Activated CD4-positive, alpha-beta memory T cell treated with anti-CD3 and anti-CD28 coated beads for 36 hours (primary cell): ENCODE data around the gene EYA3. TPM values are rescaled to one million over a fixed set of nuclear protein-coding genes. Genes with fewer than 3 reads are reported as not detected.
A peak's percentile ranks its signal among the peaks of the same experiment; 100 is the strongest.

ENCODE experiments used
- CTCF ChIA-PET: fragments of 350-600 bp; sonication (Branson Sonifier 250); formaldehyde crosslinking; loops from one replicate; lab custom pipeline; 2021; ENCODE audit warnings: antibody characterized with exemption, inconsistent platforms; lab: Charles Lee
- POLR2A ChIA-PET: fragments of 350-600 bp; sonication (Branson Sonifier 250); formaldehyde crosslinking; loops from one replicate; lab custom pipeline; 2021; ENCODE audit warnings: antibody characterized with exemption; lab: Charles Lee
- DNase-seq: peaks from one replicate; pipeline ENCODE4 v3.0.0-alpha.2; 2020
- H3K27ac Mint-ChIP-seq: one replicate; pipeline ENCODE4 v1.8.0; 2021; ENCODE audit warnings: mixed read lengths
- H3K27me3 Mint-ChIP-seq: one replicate; pipeline ENCODE4 v1.8.0; 2021; ENCODE audit warnings: mixed read lengths
- H3K36me3 Mint-ChIP-seq: one replicate; pipeline ENCODE4 v1.8.0; 2021; ENCODE audit warnings: mixed read lengths
- H3K4me1 Mint-ChIP-seq: one replicate; pipeline ENCODE4 v1.8.0; 2021; ENCODE audit warnings: low read depth, mixed read lengths
- H3K4me3 Mint-ChIP-seq: one replicate; pipeline ENCODE4 v1.8.0; 2021; ENCODE audit warnings: mild to moderate bottlenecking, mixed read lengths
- H3K9me3 Mint-ChIP-seq: one replicate; pipeline ENCODE4 v1.8.0; 2021; ENCODE audit warnings: mixed read lengths
- intact Hi-C: fragments of 100-400 bp; cut with micrococcal nuclease; formaldehyde crosslinking; loops from one replicate; pipeline ENCODE4 v1.15.1; 2023
- total RNA-seq, 2 experiments: library from RNA; stranded (reverse); gene quantifications; one replicate each; pipeline ENCODE4 v1.2.3, GENCODE V29; 2021

EYA3 gene
- total RNA-seq: 10 to 100 TPM; 26.4 to 27.4 TPM

- DNase-seq: peak; percentile 100
- Mint-ChIP-seq H3K9me3 (no peaks in the 10 kb centered on the region), H3K27me3 (no peaks in the 10 kb centered on the region), H3K27ac (peak within 1 kb of the TSS; percentile 86), H3K36me3 (no peaks in the 10 kb centered on the region), H3K4me3 (peak within 1 kb of the TSS; percentile 90), H3K4me1 (peaks cover 34% of the 10 kb centered on the region)
- intact Hi-C loops: loop anchor here (1.0 to 10.0 kb wide), 4 partner anchors 81 to 226 kb away; no protein-coding TSS in a partner anchor
- ChIA-PET POLR2A (interaction anchor here (0.9 to 2.1 kb wide), 11 partner anchors 10 to 240 kb away, joined by 3 to 9 read pairs (median 4); partner anchors contain the start of gene MED18), CTCF (interaction anchor here (0.7 to 8.0 kb wide), 14 partner anchors 10 to 231 kb away, joined by 3 to 224 read pairs (median 5); partner anchors contain the start of gene ATP5IF1)
Observed at GRCh38 chr1:28088168-28088961, at the start of gene EYA3. Gene EYA3 (minus strand): TSS chr1:28088610. CDS start chr1:28058026, 30,584 bp downstream.

- intact Hi-C loops: no loop called here
- Mint-ChIP-seq H3K27me3 (peaks cover 21% of the 10 kb centered on the region), H3K9me3 (no peaks in the 10 kb centered on the region), H3K4me1 (peaks cover 7% of the 10 kb centered on the region), H3K36me3 (no peaks in the 10 kb centered on the region), H3K4me3 (no peak overlapping the region), H3K27ac (no peak overlapping the region)
- DNase-seq: no peak
- ChIA-PET CTCF (interaction anchor here (0.6 to 1.4 kb wide), 4 partner anchors 22 to 1091 kb away, joined by 3 read pairs; no protein-coding TSS in a partner anchor), POLR2A (interaction anchor here (0.7 kb wide), 1 partner anchor 19 kb away, joined by 4 read pairs; no protein-coding TSS in a partner anchor)
Observed at GRCh38 chr1:28136922-28137613, 48.7 kb upstream of the EYA3 start.

- H3K36me3 Mint-ChIP-seq: no peaks in the 10 kb centered on the region
- POLR2A ChIA-PET: interaction anchor here (0.8 kb wide), 1 partner anchor 97 kb away, joined by 3 read pairs; the partner anchor contains the start of gene DNAJC8
- no peaks in the 10 kb centered on the region for H3K9me3 Mint-ChIP-seq
- DNase-seq: no peak
- no peak overlapping the region for H3K4me3 Mint-ChIP-seq
- CTCF ChIA-PET: interaction anchor here (0.7 to 1.4 kb wide), 3 partner anchors 22 to 45 kb away, joined by 3 read pairs; no protein-coding TSS in a partner anchor
- intact Hi-C loops: no loop called here
- peaks cover 21% of the 10 kb centered on the region for H3K27me3 Mint-ChIP-seq
- H3K27ac Mint-ChIP-seq: no peak overlapping the region
- peaks cover 7% of the 10 kb centered on the region for H3K4me1 Mint-ChIP-seq
Observed at GRCh38 chr1:28136169-28136921, 47.9 kb upstream of the EYA3 start.

- POLR2A ChIA-PET: interaction anchor here (0.8 kb wide), 1 partner anchor 97 kb away, joined by 3 read pairs; the partner anchor contains the start of gene DNAJC8
- no peak overlapping the region for H3K4me3 Mint-ChIP-seq
- H3K36me3 Mint-ChIP-seq: no peaks in the 10 kb centered on the region
Observed at GRCh38 chr1:28135371-28136168, 47.2 kb upstream of the EYA3 start.

GRCh38 chr1:28134651-28135207, 46.3 kb upstream of the EYA3 start:
- H3K27ac Mint-ChIP-seq: no peak overlapping the region
- H3K4me3 Mint-ChIP-seq: no peak overlapping the region
- no peaks in the 10 kb centered on the region for H3K36me3 Mint-ChIP-seq
- intact Hi-C loops: no loop called here
- DNase-seq: no peak
- H3K27me3 Mint-ChIP-seq: peaks cover 19% of the 10 kb centered on the region
- ChIA-PET CTCF (interaction anchor here (1.5 kb wide), 1 partner anchor 43 kb away, joined by 5 read pairs; no protein-coding TSS in a partner anchor), POLR2A (no interaction called here)
- peaks cover 7% of the 10 kb centered on the region for H3K4me1 Mint-ChIP-seq
- H3K9me3 Mint-ChIP-seq: no peaks in the 10 kb centered on the region

More at GRCh38 chr1:28135371-28136168, 47.2 kb upstream of the EYA3 start:
- intact Hi-C loops: no loop called here
- CTCF ChIA-PET: interaction anchor here (1.4 to 1.5 kb wide), 2 partner anchors 21 to 44 kb away, joined by 3 to 5 read pairs; no protein-coding TSS in a partner anchor
- no peak overlapping the region for H3K27ac Mint-ChIP-seq
- no peaks in the 10 kb centered on the region for H3K9me3 Mint-ChIP-seq
- DNase-seq: no peak
- peaks cover 21% of the 10 kb centered on the region for H3K27me3 Mint-ChIP-seq
- H3K4me1 Mint-ChIP-seq: peaks cover 7% of the 10 kb centered on the region

- POLR2A ChIA-PET: no interaction called here
- intact Hi-C loops: no loop called here
Observed at GRCh38 chr1:28132171-28133167, 44.1 kb upstream of the EYA3 start.

GRCh38 chr1:28130901-28131300, 42.5 kb upstream of the EYA3 start:
- ChIA-PET POLR2A (no interaction called here), CTCF (no interaction called here)
- Mint-ChIP-seq H3K4me1 (no peaks in the 10 kb centered on the region), H3K4me3 (no peak overlapping the region), H3K27me3 (peaks cover 12% of the 10 kb centered on the region), H3K36me3 (no peaks in the 10 kb centered on the region), H3K27ac (no peak overlapping the region), H3K9me3 (no peaks in the 10 kb centered on the region)
- intact Hi-C loops: no loop called here
- DNase-seq: no peak

More at GRCh38 chr1:28132171-28133167, 44.1 kb upstream of the EYA3 start:
- no peaks in the 10 kb centered on the region for H3K9me3 Mint-ChIP-seq
- CTCF ChIA-PET: no interaction called here
- no peak for DNase-seq
- peaks cover 4% of the 10 kb centered on the region for H3K4me1 Mint-ChIP-seq
- H3K4me3 Mint-ChIP-seq: no peak overlapping the region
- H3K27me3 Mint-ChIP-seq: peaks cover 14% of the 10 kb centered on the region
- no peaks in the 10 kb centered on the region for H3K36me3 Mint-ChIP-seq
- no peak overlapping the region for H3K27ac Mint-ChIP-seq

GRCh38 chr1:28129150-28129549, 40.7 kb upstream of the EYA3 start:
- peaks cover 15% of the 10 kb centered on the region for H3K27me3 Mint-ChIP-seq
- H3K9me3 Mint-ChIP-seq: no peaks in the 10 kb centered on the region
- no peak overlapping the region for H3K27ac Mint-ChIP-seq
- H3K4me1 Mint-ChIP-seq: no peaks in the 10 kb centered on the region
- intact Hi-C loops: no loop called here
- POLR2A ChIA-PET: no interaction called here
- CTCF ChIA-PET: no interaction called here
- H3K4me3 Mint-ChIP-seq: no peak overlapping the region
- H3K36me3 Mint-ChIP-seq: no peaks in the 10 kb centered on the region
- DNase-seq: no peak

- Mint-ChIP-seq H3K27me3 (peaks cover 16% of the 10 kb centered on the region), H3K36me3 (no peaks in the 10 kb centered on the region), H3K9me3 (no peaks in the 10 kb centered on the region), H3K4me3 (no peak overlapping the region), H3K4me1 (no peaks in the 10 kb centered on the region), H3K27ac (no peak overlapping the region)
- ChIA-PET CTCF (no interaction called here), POLR2A (no interaction called here)
- no peak for DNase-seq
- intact Hi-C loops: no loop called here
Observed at GRCh38 chr1:28127617-28128257, 39.3 kb upstream of the EYA3 start.
